Dermis microvascular lymphatic vessel endothelial cell (primary cell): ENCODE results near the gene OR1J4. TPM values are rescaled to one million over a fixed set of nuclear protein-coding genes. Genes with fewer than 3 reads are reported as not detected.
"Not testable (repeated sequence)": the region's sequence is repeated elsewhere in the genome, so short reads cannot be mapped to it uniquely, and the experiment has no call there.

ENCODE experiments used
- DNase-seq, 2 donors: peaks; one replicate each; pipeline versions ENCODE4 v3.0.0 to v3.0.0-alpha.2; 2010; ENCODE audit warnings: low read depth in 2 of 2
- total RNA-seq: library from RNA; depleted of rRNA; stranded (reverse); fragments of >200 nt; gene quantifications from 2 replicates; pipeline ENCODE4 v1.2.1, GENCODE V29; 2014

OR1J4 gene
- under 0.01 TPM in 1 of 2 replicates, not detected in the other for total RNA-seq

- no peak for DNase-seq
Observed at GRCh38 chr9:122518841-122519240, at the start of gene OR1J4. OR1J4 (plus strand) TSS chr9:122519141; CDS start chr9:122519141, 0 bp downstream.

GRCh38 chr9:122474561-122474960 is 44.4 kb upstream of the OR1J4 start:
- DNase-seq: no peak

GRCh38 chr9:122475717-122476116 is 43.2 kb upstream of the OR1J4 start:
- no peak for DNase-seq

- no peak for DNase-seq
Observed at GRCh38 chr9:122477346-122477745, 41.6 kb upstream of the OR1J4 start.

- no peak for DNase-seq
Observed at GRCh38 chr9:122477826-122478225, 41.1 kb upstream of the OR1J4 start, which contains the start of gene OR1J1. OR1J1 (minus strand) TSS chr9:122477926; CDS start chr9:122477926, 0 bp downstream.

- DNase-seq: no peak
Observed at GRCh38 chr9:122479062-122479461, 39.9 kb upstream of the OR1J4 start.

- DNase-seq: peak; percentile 33 to 58
Observed at GRCh38 chr9:122498883-122499288, 20.1 kb upstream of the OR1J4 start.

GRCh38 chr9:122506964-122507363 is 12.0 kb upstream of the OR1J4 start:
- DNase-seq: no peak

- no peak for DNase-seq
Observed at GRCh38 chr9:122510502-122510901, 8.4 kb upstream of the OR1J4 start, which contains the start of gene OR1J2. OR1J2 (plus strand) TSS chr9:122510802; CDS start chr9:122510802, 0 bp downstream.

- DNase-seq: no peak
Observed at GRCh38 chr9:122518226-122518625, 715 bp upstream of the OR1J4 start.

GRCh38 chr9:122519376-122519775 is 435 bp downstream of the OR1J4 start:
- no peak for DNase-seq

- no peak for DNase-seq
Observed at GRCh38 chr9:122526602-122527001, 7.7 kb downstream of the OR1J4 start.

- DNase-seq: no peak
Observed at GRCh38 chr9:122527193-122527592, 8.3 kb downstream of the OR1J4 start, which contains the start of gene OR1N1. OR1N1 (minus strand) TSS chr9:122527293; CDS start chr9:122527293, 0 bp downstream.

- not testable (repeated sequence) for DNase-seq
Observed at GRCh38 chr9:122531157-122531556, 12.2 kb downstream of the OR1J4 start.

- DNase-seq: no peak
Observed at GRCh38 chr9:122536134-122536533, 17.2 kb downstream of the OR1J4 start.

- not testable (repeated sequence) for DNase-seq
Observed at GRCh38 chr9:122537066-122537465, 18.1 kb downstream of the OR1J4 start.

- DNase-seq: no peak
Observed at GRCh38 chr9:122538757-122539156, 19.8 kb downstream of the OR1J4 start.

- DNase-seq: no peak
Observed at GRCh38 chr9:122546196-122546595, 27.3 kb downstream of the OR1J4 start.

- no peak for DNase-seq
Observed at GRCh38 chr9:122551371-122551770, 32.4 kb downstream of the OR1J4 start.

GRCh38 chr9:122552812-122553211 is 33.9 kb downstream of the OR1J4 start, which contains the start of gene OR1N2:
OR1N2 (plus strand) TSS chr9:122553112; CDS start chr9:122553212, 100 bp downstream.
- no peak for DNase-seq

GRCh38 chr9:122561446-122561845 is 42.5 kb downstream of the OR1J4 start:
- no peak for DNase-seq

GRCh38 chr9:122562134-122562760 is 43.3 kb downstream of the OR1J4 start:
- DNase-seq: no peak

GRCh38 chr9:122567901-122568300 is 49.0 kb downstream of the OR1J4 start:
- DNase-seq: no peak
